HEK293 (cell line): Measurements from ENCODE around the gene RHOD.

Experiments used
- ATF2 ChIP-seq: fragments of 450-650 bp; formaldehyde crosslinking; IDR thresholded peaks from 2 replicates; pipeline ENCODE4 v1.5.1; 2016; ENCODE audit warnings: missing biosample characterization, missing genetic modification characterization, low read depth
- BCL6B ChIP-seq: fragments of 450-650 bp; formaldehyde crosslinking; IDR thresholded peaks from 2 replicates; pipeline ENCODE4 v1.5.1; 2017; ENCODE audit warnings: missing biosample characterization, missing genetic modification characterization
- FEZF1 ChIP-seq: fragments of 450-650 bp; formaldehyde crosslinking; IDR thresholded peaks from 2 replicates; pipeline ENCODE4 v1.5.1; 2016; ENCODE audit warnings: missing biosample characterization, missing genetic modification characterization
- GLI4 ChIP-seq: fragments of 450-650 bp; formaldehyde crosslinking; IDR thresholded peaks from 2 replicates; pipeline ENCODE4 v1.5.1; 2016; ENCODE audit warnings: missing biosample characterization, missing genetic modification characterization
- GLIS2 ChIP-seq: fragments of 450-650 bp; formaldehyde crosslinking; IDR thresholded peaks from 2 replicates; pipeline ENCODE4 v1.5.1; 2016; ENCODE audit warnings: missing biosample characterization, missing genetic modification characterization
- HOXA7 ChIP-seq: sonication (generic); formaldehyde crosslinking; IDR thresholded peaks from 2 replicates; pipeline ENCODE4 v1.8.1; 2022; ENCODE audit warnings: missing genetic modification reagents, borderline replicate concordance
- KLF9 ChIP-seq: fragments of 450-650 bp; formaldehyde crosslinking; IDR thresholded peaks from 2 replicates; pipeline ENCODE4 v1.5.1; 2016; ENCODE audit warnings: missing biosample characterization, missing genetic modification characterization, low read depth
- MEIS1 ChIP-seq: sonication (generic); formaldehyde crosslinking; IDR thresholded peaks from 2 replicates; pipeline ENCODE4 v1.8.1; 2022; ENCODE audit warnings: missing genetic modification reagents, mild to moderate bottlenecking, borderline replicate concordance
- OSR2 ChIP-seq: fragments of 450-650 bp; formaldehyde crosslinking; IDR thresholded peaks from 2 replicates; pipeline ENCODE4 v1.5.1; 2016; ENCODE audit warnings: missing biosample characterization, missing genetic modification characterization
- PRDM2 ChIP-seq: fragments of 450-650 bp; formaldehyde crosslinking; IDR thresholded peaks from 2 replicates; pipeline ENCODE4 v1.5.1; 2016; ENCODE audit warnings: missing biosample characterization, missing genetic modification characterization, borderline replicate concordance
- RBAK ChIP-seq: fragments of 450-650 bp; formaldehyde crosslinking; IDR thresholded peaks from 2 replicates; pipeline ENCODE4 v1.5.1; 2016; ENCODE audit warnings: missing biosample characterization, missing genetic modification characterization
- SCRT2 ChIP-seq: fragments of 450-650 bp; formaldehyde crosslinking; IDR thresholded peaks from 2 replicates; pipeline ENCODE4 v1.5.1; 2016; ENCODE audit warnings: missing biosample characterization, missing genetic modification characterization
- TCF7L2 ChIP-seq: IDR thresholded peaks from 2 replicates; pipeline ENCODE4 v1.6.1; 2011; ENCODE audit warnings: low read depth, mild to moderate bottlenecking, inconsistent platforms, low read length, moderate library complexity, borderline replicate concordance
- YY2 ChIP-seq: fragments of 450-650 bp; formaldehyde crosslinking; IDR thresholded peaks from 2 replicates; pipeline ENCODE4 v1.5.1; 2016; ENCODE audit warnings: missing biosample characterization, missing genetic modification characterization
- ZEB2 ChIP-seq: fragments of 450-650 bp; formaldehyde crosslinking; IDR thresholded peaks from 2 replicates; pipeline ENCODE4 v1.5.1; 2016; ENCODE audit warnings: missing biosample characterization, missing genetic modification characterization
- ZFP37 ChIP-seq: fragments of 450-650 bp; formaldehyde crosslinking; IDR thresholded peaks from 2 replicates; pipeline ENCODE4 v1.5.1; 2016; ENCODE audit warnings: missing biosample characterization, missing genetic modification characterization
- ZNF112 ChIP-seq: fragments of 450-650 bp; formaldehyde crosslinking; IDR thresholded peaks from 2 replicates; pipeline ENCODE4 v1.5.0; 2017; ENCODE audit warnings: missing biosample characterization, missing genetic modification characterization
- ZNF174 ChIP-seq: fragments of 450-650 bp; formaldehyde crosslinking; IDR thresholded peaks from 2 replicates; pipeline ENCODE4 v1.5.0; 2017; ENCODE audit warnings: missing biosample characterization, mild to moderate bottlenecking, missing genetic modification characterization
- ZNF184 ChIP-seq: fragments of 450-650 bp; IDR thresholded peaks from 2 replicates; pipeline ENCODE4 v1.5.1; 2018; ENCODE audit warnings: missing biosample characterization, mild to moderate bottlenecking, missing genetic modification characterization
- ZNF223 ChIP-seq: fragments of 450-650 bp; formaldehyde crosslinking; IDR thresholded peaks from 2 replicates; pipeline ENCODE4 v1.5.1; 2016; ENCODE audit warnings: missing biosample characterization, missing genetic modification characterization
- ZNF239 ChIP-seq: fragments of 450-650 bp; formaldehyde crosslinking; IDR thresholded peaks from 2 replicates; pipeline ENCODE4 v1.5.1; 2016; ENCODE audit warnings: missing biosample characterization, missing genetic modification characterization
- ZNF266 ChIP-seq: fragments of 450-650 bp; formaldehyde crosslinking; IDR thresholded peaks from 2 replicates; pipeline ENCODE4 v1.5.1; 2016; ENCODE audit warnings: missing biosample characterization, missing genetic modification characterization, low read depth
- ZNF341 ChIP-seq: fragments of 450-650 bp; formaldehyde crosslinking; IDR thresholded peaks from 2 replicates; pipeline ENCODE4; 2016; ENCODE audit warnings: low read depth, missing biosample characterization, missing genetic modification characterization
- ZNF354C ChIP-seq: fragments of 450-650 bp; formaldehyde crosslinking; IDR thresholded peaks from 2 replicates; pipeline ENCODE4 v1.5.1; 2016; ENCODE audit warnings: missing biosample characterization, missing genetic modification characterization, low read depth, borderline replicate concordance
- ZNF48 ChIP-seq: fragments of 450-650 bp; formaldehyde crosslinking; IDR thresholded peaks from 2 replicates; pipeline ENCODE4 v1.5.1; 2016; ENCODE audit warnings: missing biosample characterization, missing genetic modification characterization
- ZNF510 ChIP-seq: fragments of 450-650 bp; formaldehyde crosslinking; IDR thresholded peaks from 2 replicates; pipeline ENCODE4 v1.5.1; 2018; ENCODE audit warnings: mild to moderate bottlenecking, missing genetic modification characterization, missing biosample characterization; ENCODE audit not compliant: insufficient replicate concordance
- ZNF548 ChIP-seq: fragments of 450-650 bp; formaldehyde crosslinking; IDR thresholded peaks from 2 replicates; pipeline ENCODE4 v1.5.1; 2016; ENCODE audit warnings: missing biosample characterization, missing genetic modification characterization
- ZNF571 ChIP-seq: fragments of 450-650 bp; formaldehyde crosslinking; IDR thresholded peaks from 2 replicates; pipeline ENCODE4 v1.5.0; 2017; ENCODE audit warnings: missing biosample characterization, missing genetic modification characterization
- ZNF596 ChIP-seq: fragments of 450-650 bp; IDR thresholded peaks from 2 replicates; pipeline ENCODE4 v1.5.0; 2018; ENCODE audit warnings: missing biosample characterization, mild to moderate bottlenecking, missing genetic modification characterization, moderate library complexity
- ZNF623 ChIP-seq: fragments of 450-650 bp; formaldehyde crosslinking; IDR thresholded peaks from 2 replicates; pipeline ENCODE4 v1.5.1; 2016; ENCODE audit warnings: missing biosample characterization, missing genetic modification characterization
- ZNF629 ChIP-seq: fragments of 450-650 bp; formaldehyde crosslinking; IDR thresholded peaks from 2 replicates; pipeline ENCODE4 v1.5.1; 2017; ENCODE audit warnings: missing biosample characterization, missing genetic modification characterization
- ZNF707 ChIP-seq: fragments of 450-650 bp; formaldehyde crosslinking; IDR thresholded peaks from 2 replicates; pipeline ENCODE4 v1.5.1; 2016; ENCODE audit warnings: missing biosample characterization, missing genetic modification characterization
- ZNF776 ChIP-seq: fragments of 450-650 bp; formaldehyde crosslinking; IDR thresholded peaks from 2 replicates; pipeline ENCODE4 v1.5.0; 2017; ENCODE audit warnings: missing biosample characterization, missing genetic modification characterization, borderline replicate concordance
- ZSCAN30 ChIP-seq: fragments of 450-650 bp; IDR thresholded peaks from 2 replicates; pipeline ENCODE4 v1.5.1; 2018; ENCODE audit warnings: missing biosample characterization, mild to moderate bottlenecking, missing genetic modification characterization, moderate library complexity

RHOD gene

GRCh38 chr11:67054836-67055523, 1.7 kb upstream of the RHOD start (continued):
- TF ChIP-seq ZNF239: no peak
- TF ChIP-seq ZNF548 (tag by site-specific recombination): peak; percentile 27; the same call in 1 of the 2 replicates
- TF ChIP-seq ZNF48 (tag by site-specific recombination): no peak
- peak; percentile 33; the same call in 1 of the 2 replicates for TF ChIP-seq YY2 (tag by site-specific recombination)
- TF ChIP-seq ATF2 (tag by site-specific recombination): 0 out of 2 replicates have a peak, but pooled peaks have one; percentile 12
- no peak for TF ChIP-seq ZNF266 (tag by site-specific recombination)
- TF ChIP-seq ZEB2 (tag by site-specific recombination): peak; percentile 68
- no peak for TF ChIP-seq ZNF596 (tag by site-specific recombination)
- TF ChIP-seq OSR2 (tag by site-specific recombination): peak; percentile 49; the same call in 1 of the 2 replicates
- TF ChIP-seq FEZF1 (tag by site-specific recombination): peak; percentile 44; the same call in 1 of the 2 replicates
- no peak for TF ChIP-seq ZNF184 (tag by site-specific recombination)
- TF ChIP-seq HOXA7: no peak
- TF ChIP-seq GLIS2: peak; percentile 96
- TF ChIP-seq ZFP37 (tag by site-specific recombination): no peak
- no peak for TF ChIP-seq ZNF223 (tag by site-specific recombination)
- no peak for TF ChIP-seq BCL6B (tag by site-specific recombination)
- no peak for TF ChIP-seq RBAK (tag by site-specific recombination)
- TF ChIP-seq ZNF341 (tag by site-specific recombination): no peak
- peak; percentile 61 for TF ChIP-seq ZSCAN30 (tag by site-specific recombination)
- TF ChIP-seq ZNF354C (tag by site-specific recombination): no peak
- TF ChIP-seq ZNF623 (tag by site-specific recombination): no peak; the same call in 1 of the 2 replicates
- no peak for TF ChIP-seq ZNF707 (tag by site-specific recombination)
- peak; percentile 73; the same call in 1 of the 2 replicates for TF ChIP-seq KLF9 (tag by site-specific recombination)
- no peak for TF ChIP-seq ZNF510 (tag by site-specific recombination)
- TF ChIP-seq ZNF629 (tag by site-specific recombination): peak; percentile 82
- TF ChIP-seq TCF7L2: no peak
- no peak for TF ChIP-seq ZNF776
- TF ChIP-seq PRDM2 (tag by site-specific recombination): no peak
- no peak for TF ChIP-seq GLI4 (tag by site-specific recombination)
- peak; percentile 58; the same call in 1 of the 2 replicates for TF ChIP-seq SCRT2 (tag by site-specific recombination)
- no peak for TF ChIP-seq ZNF571
- TF ChIP-seq MEIS1 (CRISPR knock-in tag): no peak
- TF ChIP-seq ZNF174 (tag by site-specific recombination): no peak
- no peak for TF ChIP-seq ZNF112 (tag by site-specific recombination)
